Left lung (tissue), 10 donors: ENCODE results near the gene DLGAP1. TPM values are rescaled to one million over a fixed set of nuclear protein-coding genes. Genes with fewer than 3 reads are reported as not detected.

ENCODE experiments used
- ATAC-seq: fragments of 200-7000 bp; cut with Tn5 transposase; one replicate; pipeline ENCODE4 v1.9.1; 2020; ENCODE audit warnings: moderate library complexity
- DNase-seq, 4 donors: peaks; one replicate each; pipeline ENCODE4 v3.0.0-alpha.2; 2013 to 2020
- H3K27ac ChIP-seq, 2 donors: fragments of 200-600 bp; sonication (generic) in 1 of 2; one replicate each; pipeline versions ENCODE4 v1.5.0 to v1.8.0; 2020 to 2021
- H3K27me3 ChIP-seq, 2 donors: fragments of 200-600 bp; sonication (generic) in 1 of 2; one replicate each; pipeline versions ENCODE4 v1.5.0 to v1.8.0; 2020 to 2021
- H3K36me3 ChIP-seq, 2 donors: fragments of 200-600 bp; sonication (generic) in 1 of 2; one replicate each; pipeline versions ENCODE4 v1.5.0 to v1.8.0; 2020 to 2021
- H3K4me1 ChIP-seq, 2 donors: fragments of 200-600 bp; one replicate each; pipeline ENCODE4 v1.8.0; 2021
- H3K4me3 ChIP-seq, 2 donors: fragments of 200-600 bp; sonication (generic) in 1 of 2; one replicate each; pipeline versions ENCODE4 v1.5.0 to v1.8.0; 2020 to 2021; ENCODE audit warnings: mild to moderate bottlenecking in 1 of 2
- H3K9me3 ChIP-seq, 2 donors: fragments of 200-600 bp; sonication (generic) in 1 of 2; one replicate each; pipeline versions ENCODE4 v1.5.0 to v1.8.0; 2020 to 2021
- CTCF ChIP-seq, 2 donors: fragments of 200-600 bp; sonication (generic) in 1 of 2; IDR thresholded peaks; one replicate each; pipeline versions ENCODE4 v1.5.0 to v1.8.0; 2021; ENCODE audit warnings: antibody characterized with exemption in 2 of 2
- intact Hi-C, 2 donors: fragments of 100-400 bp; cut with DNase I; formaldehyde crosslinking; loops; one replicate each; pipeline versions ENCODE4 v1.11.2 to v1.14.2; 2022
- polyA plus RNA-seq, 6 donors: library from polyadenylated mRNA; unstranded; fragments of 120-200 nt; gene quantifications; one replicate each; pipeline ENCODE4 v1.2.1, GENCODE V29; 2013; ENCODE audit not compliant: insufficient read length in 6 of 6
- total RNA-seq, 2 donors: library from RNA; stranded (reverse); fragmentation: NEBNext Ultra II Directional; extraction: Animal tissue kit (Norgen Biotek cat#: 25700); gene quantifications; one replicate each; pipeline ENCODE4 v1.2.1, GENCODE V29; 2021
- donor health status: DM: no; HTN: yes; CAD: no.
- donor health status: DM: no; HTN: no; CAD: no.

DLGAP1 gene
- total and polyA plus RNA-seq, 8 donors: 1.6 to 4.0 (median 2.1) TPM

GRCh38 chr18:3597409-3598357 lies 857.4 kb downstream of the DLGAP1 start:
- ATAC-seq: no peak
- peaks cover 0 to 5% of the 10 kb centered on the region in 2 donors for H3K36me3 ChIP-seq
- TF ChIP-seq CTCF (IDR thresholded peaks at IDR 0.05): no peak
- peaks cover 36 to 69% of the 10 kb centered on the region in 2 donors for H3K4me1 ChIP-seq
- H3K27ac ChIP-seq: peak overlapping the region; percentile 97
- no peaks in the 10 kb centered on the region for H3K9me3 ChIP-seq
- intact Hi-C loops: loop anchor here in 1 of 2 donors (10.0 kb wide), 1 partner anchor 313 kb away; no protein-coding TSS in a partner anchor
- no peaks in the 10 kb centered on the region for H3K27me3 ChIP-seq
- H3K4me3 ChIP-seq: no peak overlapping the region
- DNase-seq: peak in 1 of 4 donors; percentile 83

GRCh38 chr18:3596637-3597384 lies 858.3 kb downstream of the DLGAP1 start:
- no peak for TF ChIP-seq CTCF (IDR thresholded peaks at IDR 0.05)
- Histone ChIP-seq H3K4me1 (peaks cover 36 to 60% of the 10 kb centered on the region in 2 donors), H3K36me3 (peaks cover 0 to 5% of the 10 kb centered on the region in 2 donors), H3K4me3 (peak overlapping the region in 1 of 2 donors; percentile 52), H3K27ac (peak overlapping the region; percentile 97), H3K27me3 (no peaks in the 10 kb centered on the region), H3K9me3 (no peaks in the 10 kb centered on the region)
- peak in 2 of 4 donors; percentile 42 to 72 for DNase-seq
- no peak for ATAC-seq
- intact Hi-C loops: loop anchor here in 1 of 2 donors (10.0 kb wide), 1 partner anchor 312 kb away; no protein-coding TSS in a partner anchor

- no peak for TF ChIP-seq CTCF (IDR thresholded peaks at IDR 0.05)
- ATAC-seq (no peak), DNase-seq (no peak)
- intact Hi-C loops: loop anchor here in 1 of 2 donors (10.0 kb wide), 1 partner anchor 311 kb away; no protein-coding TSS in a partner anchor
- no peaks in the 10 kb centered on the region for H3K9me3 ChIP-seq
- H3K4me1 ChIP-seq: peaks cover 36 to 60% of the 10 kb centered on the region in 2 donors
- H3K36me3 ChIP-seq: peaks cover 0 to 5% of the 10 kb centered on the region in 2 donors
- H3K27me3 ChIP-seq: no peaks in the 10 kb centered on the region
- H3K4me3 ChIP-seq: peak overlapping the region in 1 of 2 donors; percentile 52
- H3K27ac ChIP-seq: peak overlapping the region; percentile 97
These were observed 858.8 kb downstream of the DLGAP1 start for GRCh38 chr18:3596324-3596636.

GRCh38 chr18:3595369-3596273 lies 859.5 kb downstream of the DLGAP1 start:
- Histone ChIP-seq H3K9me3 (no peaks in the 10 kb centered on the region), H3K36me3 (peaks cover 0 to 5% of the 10 kb centered on the region in 2 donors), H3K4me1 (peaks cover 36 to 60% of the 10 kb centered on the region in 2 donors), H3K27me3 (no peaks in the 10 kb centered on the region), H3K4me3 (peak overlapping the region; percentile 32 to 52), H3K27ac (peak overlapping the region; percentile 97)
- DNase-seq (peak in 2 of 4 donors; percentile 39 to 41), ATAC-seq (peak; percentile 56)
- intact Hi-C loops: loop anchor here in 1 of 2 donors (10.0 kb wide), 1 partner anchor 311 kb away; no protein-coding TSS in a partner anchor
- no peak for TF ChIP-seq CTCF (IDR thresholded peaks at IDR 0.05)
